ENCODE results near the gene C6orf89.

Gene C6orf89

GRCh38 chr6:36970892-36971842, 85.4 kb downstream of the C6orf89 start:
- no peak for DNase-seq

- DNase-seq = no peak
These were observed 86.3 kb downstream of the C6orf89 start for GRCh38 chr6:36971921-36972673.

GRCh38 chr6:36973190-36973589, 87.4 kb downstream of the C6orf89 start:
- no peak for DNase-seq

- DNase-seq = no peak
These were observed 87.9 kb downstream of the C6orf89 start for GRCh38 chr6:36973647-36974046.

GRCh38 chr6:36975231-36976006, 89.7 kb downstream of the C6orf89 start:
- no peak for DNase-seq

GRCh38 chr6:36976007-36976264, 90.2 kb downstream of the C6orf89 start:
- no peak for DNase-seq

- DNase-seq = no peak
These were observed 90.8 kb downstream of the C6orf89 start for GRCh38 chr6:36976509-36976908.

GRCh38 chr6:36976931-36977330, 91.2 kb downstream of the C6orf89 start:
- DNase-seq = no peak

- DNase-seq = no peak
These were observed 91.8 kb downstream of the C6orf89 start for GRCh38 chr6:36977470-36977941.

Measured in CD4-positive, alpha-beta T cell treated with Interleukin-6 for 4 hours (primary cell).